HCT116 (cell line): Measurements from ENCODE around the gene NFASC. TPM values are rescaled to one million over a fixed set of nuclear protein-coding genes. Genes with fewer than 3 reads are reported as not detected.

Experiments
- ATAC-seq: fragments of 200-7000 bp; cut with Tn5 transposase; 2 replicates; pipeline ENCODE4 v1.9.1; 2020; ENCODE audit warnings: mild to moderate bottlenecking, moderate library complexity
- BruUV-seq: library from RNA; stranded (reverse); fragments of 400-500 nt; replicated peaks from 2 replicates; lab custom pipeline; 2021; lab: Mats Ljungman, UMichigan
- CTCF ChIA-PET: fragments of 300-600 bp; sonication (Branson Sonifier 250); formaldehyde crosslinking; loops from one replicate; lab custom pipeline; 2021; ENCODE audit warnings: antibody characterized with exemption; lab: Charles Lee
- POLR2A ChIA-PET: fragments of 300-600, 350-600 bp; sonication (Branson Sonifier 250); formaldehyde crosslinking; loops from one replicate; lab custom pipeline; 2021; ENCODE audit warnings: antibody characterized with exemption; lab: Charles Lee
- RAD21 ChIA-PET, 2 experiments: fragments of 300-600 bp; sonication (Branson Sonifier 250); formaldehyde crosslinking; loops; one replicate each; lab custom pipeline; 2023; ENCODE audit warnings: low total read pairs in 2 of 2; ENCODE audit not compliant: uncharacterized antibody in 2 of 2, unreplicated experiment in 2 of 2, low non-redundant PET in 1 of 2; lab: Charles Lee
- DNase-seq: peaks from one replicate; pipeline ENCODE4 v3.0.0-alpha.2; 2010; ENCODE audit warnings: low read depth, low spot score
- H2AFZ ChIP-seq: fragments of 200-600 bp; shearing (Covaris generic), sonication (generic); 2 replicates; pipeline ENCODE4 v1.6.1; 2017; ENCODE audit warnings: low read depth, mixed run types, mixed read lengths, antibody characterized with exemption, low read length; ENCODE audit not compliant: poor library complexity, severe bottlenecking
- H3K27ac ChIP-seq: 2 replicates; pipeline ENCODE4 v1.5.1; 2012; ENCODE audit warnings: low read depth, low read length
- H3K27me3 ChIP-seq: fragments of 200-600 bp; sonication (generic); 2 replicates; pipeline ENCODE4 v1.6.1; 2016; ENCODE audit warnings: mixed run types, low read length, mixed read lengths; ENCODE audit not compliant: insufficient read depth
- H3K36me3 ChIP-seq, 2 experiments: fragments of 200-500 bp in 1 of 2; fragments of 200-600 bp in 1 of 2; sonication (Bioruptor generic) in 1 of 2; sonication (generic) in 1 of 2; 2 replicates each; pipeline versions ENCODE4 v1.5.1 to v1.6.1; 2014 to 2016; ENCODE audit warnings: low read length in 2 of 2, inconsistent platforms in 1 of 2, mixed read lengths in 1 of 2, mixed run types in 1 of 2; ENCODE audit not compliant: insufficient read depth in 2 of 2, control insufficient read depth in 1 of 2
- H3K4me1 ChIP-seq, 2 experiments: fragments of 200-600 bp in 1 of 2; sonication (generic) in 1 of 2; 2 replicates each; pipeline versions ENCODE4 v1.5.1 to v1.6.1; 2012 to 2017; ENCODE audit warnings: low read length in 2 of 2, inconsistent platforms in 1 of 2, mild to moderate bottlenecking in 1 of 2, mixed read lengths in 1 of 2, mixed run types in 1 of 2, moderate library complexity in 1 of 2; ENCODE audit not compliant: insufficient read depth in 2 of 2, control insufficient read depth in 1 of 2
- H3K4me2 ChIP-seq: fragments of 200-600 bp; sonication (generic); 2 replicates; pipeline ENCODE4 v1.6.1; 2017; ENCODE audit warnings: mixed run types, low read length, mixed read lengths
- H3K4me3 ChIP-seq, 2 experiments: fragments of 200-600 bp in 1 of 2; sonication (generic) in 1 of 2; replicated peaks in 1 of 2; 2 replicates each; pipeline ENCODE4 v1.5.1; 2011 to 2016; ENCODE audit warnings: low read length in 2 of 2, control low read depth in 1 of 2, low read depth in 1 of 2, mild to moderate bottlenecking in 1 of 2, mixed read lengths in 1 of 2, mixed run types in 1 of 2
- H3K79me2 ChIP-seq: fragments of 200-600 bp; sonication (generic); 2 replicates; pipeline ENCODE4 v1.6.1; 2017; ENCODE audit warnings: mild to moderate bottlenecking, mixed run types, low read length, moderate library complexity, mixed read lengths; ENCODE audit not compliant: insufficient read depth
- H3K9ac ChIP-seq: fragments of 200-600 bp; sonication (generic); 2 replicates; pipeline ENCODE4 v1.6.1; 2016; ENCODE audit warnings: low read length, mixed read lengths
- H3K9me2 ChIP-seq: fragments of 200-600 bp; sonication (generic), shearing (Covaris generic); 2 replicates; pipeline ENCODE4 v1.6.1; 2017; ENCODE audit warnings: mixed run types, mild to moderate bottlenecking, moderate library complexity; ENCODE audit not compliant: insufficient read depth
- H3K9me3 ChIP-seq, 2 experiments: fragments of 200-500 bp in 1 of 2; fragments of 200-600 bp in 1 of 2; sonication (Bioruptor generic) in 1 of 2; sonication (generic) in 1 of 2; 2 replicates each; pipeline ENCODE4 v1.6.1; 2014 to 2017; ENCODE audit warnings: low read length in 2 of 2, mixed read lengths in 2 of 2, inconsistent platforms in 1 of 2, low read depth in 1 of 2, mild to moderate bottlenecking in 1 of 2, mixed run types in 1 of 2, moderate library complexity in 1 of 2; ENCODE audit not compliant: control insufficient read depth in 1 of 2, insufficient read depth in 1 of 2
- H4K20me1 ChIP-seq: fragments of 200-600 bp; sonication (generic), shearing (Covaris generic); 2 replicates; pipeline ENCODE4 v1.6.1; 2017; ENCODE audit warnings: mixed run types, mild to moderate bottlenecking, moderate library complexity; ENCODE audit not compliant: insufficient read depth
- JUND ChIP-seq: IDR thresholded peaks from 2 replicates; pipeline ENCODE4 v1.6.1; 2012
- POLR2A ChIP-seq: IDR thresholded peaks from 2 replicates; pipeline ENCODE4 v1.7.0; 2011; ENCODE audit warnings: borderline replicate concordance; ENCODE audit not compliant: insufficient read depth, insufficient read length; ENCODE audit errors: extremely low read depth
- POLR2AphosphoS5 ChIP-seq: IDR thresholded peaks from 2 replicates; pipeline ENCODE4 v1.6.1; 2011; ENCODE audit warnings: mild to moderate bottlenecking, low read depth, low read length, moderate library complexity
- RAD21 ChIP-seq: IDR thresholded peaks from 2 replicates; pipeline ENCODE4 v1.6.1; 2012; ENCODE audit warnings: low read depth, mild to moderate bottlenecking
- SRF ChIP-seq: IDR thresholded peaks from 2 replicates; pipeline ENCODE4 v1.6.1; 2012; ENCODE audit warnings: low read depth
- ZBTB33 ChIP-seq: IDR thresholded peaks from 2 replicates; pipeline ENCODE4 v1.6.1; 2011; ENCODE audit warnings: mild to moderate bottlenecking, low read length, moderate library complexity; ENCODE audit not compliant: insufficient replicate concordance; ENCODE audit errors: extremely low read depth
- intact Hi-C: fragments of 100-400 bp; cut with micrococcal nuclease; formaldehyde crosslinking; loops from 2 replicates; pipeline ENCODE4 v1.10.0; 2022
- total RNA-seq: library from RNA; stranded (reverse); gene quantifications from one replicate; pipeline ENCODE4 v1.2.1, GENCODE V29; 2021; ENCODE audit not compliant: unreplicated experiment
- TF ChIP-seq, protein P1 (sequence below), 3 experiments: fragments of 200-600 bp in 1 of 3; sonication (generic) in 1 of 3; IDR thresholded peaks in 2 of 3; conservative IDR thresholded peaks in 1 of 3; 2 replicates each; pipeline ENCODE4 v1.5.1; 2012 to 2017; ENCODE audit warnings: low read depth in 2 of 3, low read length in 2 of 3, antibody characterized with exemption in 1 of 3, borderline replicate concordance in 1 of 3, control low read depth in 1 of 3, mild to moderate bottlenecking in 1 of 3, mixed read lengths in 1 of 3, mixed run types in 1 of 3, moderate library complexity in 1 of 3; ENCODE audit not compliant: insufficient read depth in 1 of 3

The NFASC gene
- total RNA-seq, 1 experiment from 2014 or later, result 0.57 TPM

GRCh38 chr1:204961765-204962419 is 91.2 kb downstream of the NFASC start:
- Histone ChIP-seq H3K79me2 (no peaks in the 10 kb centered on the region), H3K4me1 (no peaks in the 10 kb centered on the region), H3K9me2 (no peaks in the 10 kb centered on the region), H3K9me3 (no peaks in the 10 kb centered on the region), H4K20me1 (no peaks in the 10 kb centered on the region), H3K4me2 (no peak overlapping the region), H3K4me3 (no peak overlapping the region), H3K27ac (no peak overlapping the region), H3K36me3 (no peaks in the 10 kb centered on the region), H2AFZ (no peak overlapping the region), H3K27me3 (peaks cover 96% of the 10 kb centered on the region), H3K9ac (no peak overlapping the region)
- no TSS peak for BruUV-seq
- DNase-seq (no peak), ATAC-seq (no peak)
- peak; percentile 46 for TF ChIP-seq RAD21
- TF ChIP-seq, protein P1, sequence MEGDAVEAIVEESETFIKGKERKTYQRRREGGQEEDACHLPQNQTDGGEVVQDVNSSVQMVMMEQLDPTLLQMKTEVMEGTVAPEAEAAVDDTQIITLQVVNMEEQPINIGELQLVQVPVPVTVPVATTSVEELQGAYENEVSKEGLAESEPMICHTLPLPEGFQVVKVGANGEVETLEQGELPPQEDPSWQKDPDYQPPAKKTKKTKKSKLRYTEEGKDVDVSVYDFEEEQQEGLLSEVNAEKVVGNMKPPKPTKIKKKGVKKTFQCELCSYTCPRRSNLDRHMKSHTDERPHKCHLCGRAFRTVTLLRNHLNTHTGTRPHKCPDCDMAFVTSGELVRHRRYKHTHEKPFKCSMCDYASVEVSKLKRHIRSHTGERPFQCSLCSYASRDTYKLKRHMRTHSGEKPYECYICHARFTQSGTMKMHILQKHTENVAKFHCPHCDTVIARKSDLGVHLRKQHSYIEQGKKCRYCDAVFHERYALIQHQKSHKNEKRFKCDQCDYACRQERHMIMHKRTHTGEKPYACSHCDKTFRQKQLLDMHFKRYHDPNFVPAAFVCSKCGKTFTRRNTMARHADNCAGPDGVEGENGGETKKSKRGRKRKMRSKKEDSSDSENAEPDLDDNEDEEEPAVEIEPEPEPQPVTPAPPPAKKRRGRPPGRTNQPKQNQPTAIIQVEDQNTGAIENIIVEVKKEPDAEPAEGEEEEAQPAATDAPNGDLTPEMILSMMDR (IDR thresholded peaks at IDR 0.05 in 2 of 3, conservative IDR thresholded peaks at IDR 0.05 in 1 of 3; ENCODE audit: borderline replicate concordance in 1 of 3, insufficient read depth in 1 of 3, low read depth in 2 of 3, low read length in 2 of 3), result peak in 2 of 3 experiments; percentile 10 to 37; a peak in 1 of 6 replicates
- no peak for TF ChIP-seq SRF
- RAD21 ChIA-PET, result no interaction called here
- POLR2A ChIA-PET, result no interaction called here
- intact Hi-C loops, result no loop called here
- CTCF ChIA-PET, result interaction anchor here (1.1 kb wide), 1 partner anchor 155 kb away, joined by 4 read pairs; no protein-coding TSS in a partner anchor

- no peak overlapping the region for H3K9ac ChIP-seq
- no peaks in the 10 kb centered on the region for H3K4me1 ChIP-seq
- H3K9me2 ChIP-seq, result no peaks in the 10 kb centered on the region
- CTCF ChIA-PET, result interaction anchor here (1.1 kb wide), 1 partner anchor 156 kb away, joined by 4 read pairs; no protein-coding TSS in a partner anchor
- POLR2A ChIA-PET, result no interaction called here
- no peak overlapping the region for H3K27ac ChIP-seq
- no peaks in the 10 kb centered on the region for H3K36me3 ChIP-seq
- ATAC-seq (no peak), DNase-seq (no peak)
- H4K20me1 ChIP-seq, result no peaks in the 10 kb centered on the region
- no peaks in the 10 kb centered on the region for H3K9me3 ChIP-seq
- no peaks in the 10 kb centered on the region for H3K79me2 ChIP-seq
- BruUV-seq, result no TSS peak
- intact Hi-C loops, result no loop called here
- peaks cover 96% of the 10 kb centered on the region for H3K27me3 ChIP-seq
- no peak overlapping the region for H3K4me2 ChIP-seq
- TF ChIP-seq POLR2A (no peak), JUND (no peak), ZBTB33 (no peak), POLR2AphosphoS5 (no peak)
- RAD21 ChIA-PET, result no interaction called here
- no peak overlapping the region for H3K4me3 ChIP-seq
- no peak overlapping the region for H2AFZ ChIP-seq
These were observed 92.3 kb downstream of the NFASC start for GRCh38 chr1:204962742-204963632.
